HPDE6-E6E7 (cell line): ENCODE results near the gene SHISAL1.
"Not testable (repeated sequence)": the region's sequence is repeated elsewhere in the genome, so short reads cannot be mapped to it uniquely, and the experiment has no call there.

Source experiments
- DNase-seq: peaks from one replicate; pipeline ENCODE4 v3.0.0; 2011; ENCODE audit warnings: missing footprints; ENCODE audit errors: extremely low spot score

The SHISAL1 gene

DNA sequence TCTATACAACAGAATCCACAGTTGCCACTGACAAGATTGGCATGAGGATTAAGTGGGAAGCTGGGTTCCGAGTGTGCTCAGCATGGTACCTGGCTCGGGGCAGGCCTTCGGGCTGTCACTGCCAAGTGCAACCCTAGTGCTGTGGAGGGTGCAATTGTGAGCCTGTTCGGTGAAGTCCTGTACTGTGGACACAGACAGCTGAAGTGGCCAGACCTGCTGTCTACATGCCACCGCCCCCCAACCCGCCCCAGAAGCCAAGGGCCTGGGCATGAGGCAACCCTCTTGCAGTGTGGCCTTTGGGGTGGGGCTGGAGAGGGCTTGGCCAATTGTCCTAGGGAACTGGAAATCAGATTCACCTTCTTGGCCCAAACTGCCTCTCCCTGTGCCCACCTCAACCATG lies 15.6 kb upstream of the SHISAL1 start:
- DNase-seq = no peak

DNA sequence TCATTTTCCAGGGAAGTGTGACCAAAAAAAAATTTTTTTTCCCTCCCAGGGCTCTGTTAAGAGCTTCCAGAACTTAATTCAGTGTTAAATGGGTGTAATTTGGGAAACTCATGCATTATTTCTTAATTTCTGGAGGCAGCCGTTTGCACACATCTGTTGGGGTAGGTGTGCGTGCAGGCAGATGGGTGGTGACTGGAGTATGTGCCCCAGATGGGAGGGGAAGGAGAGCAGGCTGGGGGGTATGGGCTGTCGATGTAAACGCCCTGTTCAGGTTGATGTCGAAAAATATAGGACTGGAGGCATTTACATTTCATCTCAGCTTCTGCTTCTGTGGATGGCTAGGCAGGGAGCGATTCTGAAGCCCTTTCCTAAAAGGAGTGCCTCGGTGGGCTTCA lies 13.7 kb upstream of the SHISAL1 start:
- DNase-seq = no peak

DNA sequence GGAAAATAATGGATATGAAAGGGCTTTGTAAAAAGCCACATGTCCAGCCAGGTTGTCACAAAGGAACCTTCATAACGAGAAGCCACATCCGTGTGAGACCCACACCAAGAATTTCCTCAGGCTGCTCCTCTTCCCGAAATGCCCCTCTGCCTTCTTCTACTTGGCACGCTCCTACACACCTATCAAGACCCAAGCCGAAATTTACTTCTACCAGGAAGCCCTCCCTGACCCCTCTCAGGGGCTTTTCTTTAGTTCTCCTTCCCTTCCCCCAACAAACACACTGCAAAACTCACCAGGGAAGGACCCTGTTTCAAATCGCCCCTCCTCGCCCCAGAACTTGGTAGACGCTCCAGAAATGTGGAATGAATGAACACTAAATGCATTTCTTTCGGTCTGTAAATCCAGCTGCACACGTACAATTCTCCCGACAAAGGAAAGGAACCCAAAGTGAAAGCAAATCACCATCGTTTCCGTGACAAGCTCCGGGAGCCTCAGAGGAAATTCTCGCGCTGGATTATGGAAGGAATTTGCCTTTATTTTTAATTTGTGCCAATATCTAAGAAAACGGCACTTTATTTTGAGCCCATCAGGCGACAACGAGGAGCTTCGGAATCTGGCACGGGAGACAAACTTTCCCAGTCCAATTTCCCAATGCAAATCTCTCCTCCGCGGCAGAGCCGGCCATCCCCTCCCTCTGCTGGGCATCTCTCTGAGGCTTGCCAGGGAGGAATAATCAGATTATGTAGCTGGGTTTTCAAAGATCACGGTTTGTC lies 13.2 kb upstream of the SHISAL1 start:
- DNase-seq = peak; percentile 14

DNA sequence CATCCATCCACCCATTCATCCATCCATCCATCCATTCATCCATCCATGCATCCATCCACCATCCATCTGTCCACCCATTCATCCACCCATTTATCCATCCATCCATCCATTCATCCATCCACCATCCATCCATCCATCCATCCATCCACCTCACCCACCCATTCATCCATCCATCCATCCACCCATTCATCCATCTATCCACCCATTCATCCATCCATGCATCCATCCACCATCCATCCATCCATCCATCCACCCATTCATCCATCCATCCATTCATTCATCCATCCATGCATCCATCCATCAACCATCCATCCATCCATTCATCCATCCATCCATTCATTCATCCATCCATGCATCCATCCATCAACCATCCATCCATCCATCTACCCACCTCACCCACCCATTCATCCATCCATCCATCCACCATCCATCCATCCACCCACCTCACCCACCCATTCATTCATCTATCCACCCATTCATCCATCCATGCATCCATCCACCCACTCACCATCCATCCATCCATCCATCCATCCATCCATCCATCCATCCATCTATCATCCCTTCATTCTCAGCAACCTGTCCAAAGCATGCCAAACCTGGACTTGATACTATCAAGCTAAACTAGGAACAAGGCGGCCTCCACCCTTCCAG lies 10.5 kb upstream of the SHISAL1 start:
- not testable (repeated sequence) for DNase-seq

DNA sequence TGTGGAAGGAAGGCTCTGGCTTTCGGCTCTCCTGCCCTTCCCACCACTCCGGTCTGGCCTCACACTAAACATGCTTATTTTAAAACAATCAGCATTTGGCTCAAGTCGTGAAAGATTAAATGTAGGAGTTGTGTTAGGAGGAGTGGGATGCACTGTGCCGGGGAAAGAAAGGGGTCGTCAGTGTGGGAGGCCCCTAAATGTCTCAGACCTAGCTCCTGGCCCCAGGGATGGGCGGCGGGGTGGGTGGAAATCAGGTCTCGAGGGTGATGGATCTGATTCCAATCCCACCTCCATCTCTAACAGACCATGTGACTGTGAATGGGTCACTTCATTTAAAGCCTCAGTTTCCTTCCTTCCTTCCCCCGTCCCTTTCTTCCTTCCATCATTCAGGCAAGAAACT lies 6.9 kb upstream of the SHISAL1 start:
- DNase-seq = no peak

DNA sequence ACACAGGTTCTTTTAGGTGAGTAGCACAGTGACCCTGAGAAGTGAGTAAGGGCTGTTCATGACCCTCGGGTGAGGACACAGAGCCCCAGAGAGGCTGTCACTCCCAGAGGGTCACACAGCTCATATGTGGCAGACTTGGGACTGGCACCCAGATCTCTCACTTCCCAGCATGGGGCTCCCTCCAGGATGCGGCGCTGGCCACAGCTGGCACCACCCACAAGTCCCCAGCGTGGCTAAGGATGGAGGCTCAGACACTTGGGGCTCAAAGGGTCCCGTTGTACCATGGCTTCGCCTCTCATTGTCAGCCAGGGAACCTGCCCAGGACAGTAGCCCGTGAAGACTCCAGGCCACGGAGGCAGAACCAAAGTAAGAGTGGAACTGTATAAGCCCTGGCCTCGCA lies 6.0 kb upstream of the SHISAL1 start:
- DNase-seq = no peak

DNA sequence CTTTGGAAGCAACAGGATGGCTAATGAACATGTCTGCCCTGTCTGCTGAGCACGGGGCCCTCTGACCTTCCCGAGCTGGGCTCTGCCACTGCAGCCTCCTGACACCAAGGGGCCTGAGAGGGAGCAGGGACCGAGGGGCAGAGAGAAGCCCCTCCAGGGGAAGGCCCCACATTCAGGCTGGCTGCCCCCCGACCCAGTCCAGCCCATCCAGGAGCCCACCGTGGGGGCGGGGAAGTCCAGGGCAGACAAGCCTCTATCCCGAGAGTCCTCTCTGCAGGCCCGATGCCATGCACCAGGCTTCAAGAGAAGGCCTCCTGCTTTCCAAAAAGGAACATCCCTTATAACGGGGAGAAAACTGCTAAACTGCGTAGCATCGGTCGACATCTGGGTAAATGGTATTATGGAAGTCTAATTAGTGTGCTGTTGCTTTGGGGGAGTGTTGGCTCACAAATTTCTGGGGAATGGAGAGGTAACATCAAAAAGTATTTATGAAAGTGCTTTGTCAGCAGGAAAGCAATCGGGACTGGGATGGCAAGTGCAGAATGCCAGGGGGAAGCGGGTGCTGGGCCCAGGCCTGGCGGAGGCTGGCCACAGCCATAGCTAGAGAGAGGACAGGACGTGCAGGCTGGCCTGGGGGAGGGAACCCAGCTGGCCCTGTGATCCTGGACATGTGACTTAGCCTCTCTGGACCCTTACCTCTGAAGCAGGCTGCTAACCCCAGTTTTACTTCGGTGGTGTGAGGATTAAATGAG lies 5.3 kb upstream of the SHISAL1 start:
- DNase-seq = no peak

DNA sequence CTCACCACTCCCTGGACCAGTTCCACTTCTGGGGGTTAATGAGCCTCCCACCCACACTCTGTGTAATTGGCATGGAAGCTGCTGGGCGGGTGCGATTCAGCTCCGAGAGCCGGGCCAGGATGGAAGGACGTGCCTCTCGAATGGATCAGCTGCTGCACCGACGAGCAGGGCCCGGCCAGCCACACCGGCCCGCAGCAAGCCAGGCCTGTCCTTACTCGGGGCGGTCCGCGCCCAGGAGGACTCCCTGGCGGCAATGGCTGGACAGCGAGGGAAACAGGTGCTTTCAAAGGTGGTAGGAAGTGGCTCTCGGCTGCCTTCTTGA lies 4.3 kb upstream of the SHISAL1 start:
- no peak for DNase-seq

DNA sequence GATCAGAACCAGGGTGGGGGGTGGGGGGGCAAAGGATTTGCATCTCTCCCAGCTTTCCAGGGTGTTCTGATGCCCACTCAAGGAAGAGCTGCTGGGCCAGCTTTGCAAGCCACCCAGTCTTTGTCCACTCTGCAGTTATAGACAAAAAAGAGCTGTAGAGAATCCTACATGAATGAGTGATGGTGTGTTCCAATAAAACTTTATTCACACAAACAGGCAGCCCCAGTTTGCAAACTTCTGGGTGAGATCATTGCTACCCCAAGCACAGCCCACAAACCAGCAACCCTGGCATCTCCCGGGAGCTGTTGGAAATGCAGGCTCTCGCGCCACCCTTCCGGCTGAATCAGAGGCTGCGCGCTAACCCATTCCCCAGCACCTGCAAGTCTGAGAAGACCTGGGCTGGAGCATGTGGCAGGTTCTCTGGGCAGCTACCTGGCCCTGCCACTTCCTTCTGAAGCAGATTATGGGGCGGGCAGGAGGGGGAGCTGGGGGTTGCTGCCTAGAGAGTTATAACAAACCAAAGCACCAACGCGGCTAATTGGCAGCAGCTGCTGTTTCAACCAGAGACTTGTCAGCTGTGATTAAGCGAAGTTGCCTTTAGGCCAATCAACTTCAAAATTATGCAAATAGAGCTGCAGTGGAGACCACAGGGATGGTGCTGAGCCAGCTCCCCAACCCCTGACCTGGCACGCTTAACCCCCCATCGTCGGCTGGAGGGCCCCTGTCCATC lies 3.8 kb upstream of the SHISAL1 start:
- DNase-seq = no peak

DNA sequence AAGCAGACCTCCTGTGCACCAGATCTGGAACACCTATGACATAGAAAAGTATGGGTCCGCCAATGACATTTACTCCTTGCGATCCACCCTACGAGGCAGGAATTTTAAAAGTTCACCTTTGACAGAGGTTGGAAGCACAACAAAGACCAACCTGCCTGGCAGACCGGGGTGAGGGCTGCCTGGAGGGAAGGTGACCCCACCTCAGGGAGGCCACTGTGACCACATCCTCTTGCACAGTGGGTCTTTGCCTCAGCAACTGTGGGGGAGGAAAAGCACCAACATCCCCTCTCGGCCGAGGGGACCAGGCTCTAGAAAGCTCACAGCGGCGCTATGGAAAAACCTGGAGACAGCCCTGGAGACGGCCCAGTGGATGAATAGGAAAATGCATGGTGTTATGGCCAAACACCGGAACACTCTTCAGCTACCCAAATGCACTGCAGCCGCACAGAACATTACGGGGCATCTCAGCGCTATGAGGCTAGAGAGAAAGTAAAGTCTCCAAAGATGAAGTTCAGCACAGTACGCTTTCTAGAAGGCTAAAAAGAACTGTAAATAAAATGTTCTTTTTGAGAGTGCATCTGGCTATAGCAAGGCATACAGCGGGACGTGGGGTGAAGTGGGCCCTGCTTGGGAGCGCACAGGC lies 1.8 kb upstream of the SHISAL1 start:
- no peak for DNase-seq

DNA sequence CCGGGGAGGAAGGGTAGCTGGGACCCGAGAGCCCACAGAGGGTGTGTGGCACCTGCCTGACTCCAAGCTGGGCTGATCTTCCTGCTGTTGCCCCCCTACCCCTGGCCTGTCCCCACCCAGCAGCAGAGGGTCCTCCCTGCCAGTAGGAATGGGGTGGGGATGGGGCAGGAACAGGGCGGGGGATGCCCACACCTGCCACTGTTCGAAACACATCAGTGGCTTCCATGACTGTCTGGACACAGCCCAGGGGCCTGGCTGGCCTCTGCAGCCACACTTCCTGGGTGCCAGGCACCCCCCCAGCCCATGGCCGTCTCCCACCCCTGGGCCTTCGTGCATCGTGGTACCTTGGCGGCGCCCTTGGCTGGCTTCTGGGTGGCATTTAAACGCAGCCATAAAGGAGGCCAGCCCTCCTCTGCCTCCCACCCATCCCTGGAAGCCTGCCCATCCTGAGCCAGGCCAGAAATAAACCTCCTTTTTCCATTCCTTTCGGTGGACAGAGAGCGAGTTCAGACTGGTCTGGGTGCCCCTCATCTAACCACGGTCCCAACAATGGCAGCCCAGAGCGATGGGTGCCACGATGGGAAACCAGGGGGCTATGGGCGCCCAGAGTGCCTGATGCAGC lies 745 bp upstream of the SHISAL1 start:
- DNase-seq = no peak

DNA sequence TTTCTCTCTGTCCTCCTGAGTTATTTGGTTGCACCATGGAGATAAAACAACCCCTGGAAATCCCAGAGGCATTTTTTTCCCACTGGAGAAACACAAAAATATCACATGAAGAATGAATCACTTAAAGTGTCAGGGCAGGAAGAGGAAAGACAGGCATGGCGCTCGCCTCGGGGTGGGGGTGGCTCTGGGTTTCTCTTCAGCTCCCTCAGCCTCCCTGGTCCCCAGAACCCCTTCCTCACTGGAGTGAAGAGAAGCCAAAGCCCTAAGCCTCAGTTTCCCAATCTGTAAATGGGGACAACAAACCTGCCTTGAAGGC lies 938 bp downstream of the SHISAL1 start:
- DNase-seq = peak; percentile 7

DNA sequence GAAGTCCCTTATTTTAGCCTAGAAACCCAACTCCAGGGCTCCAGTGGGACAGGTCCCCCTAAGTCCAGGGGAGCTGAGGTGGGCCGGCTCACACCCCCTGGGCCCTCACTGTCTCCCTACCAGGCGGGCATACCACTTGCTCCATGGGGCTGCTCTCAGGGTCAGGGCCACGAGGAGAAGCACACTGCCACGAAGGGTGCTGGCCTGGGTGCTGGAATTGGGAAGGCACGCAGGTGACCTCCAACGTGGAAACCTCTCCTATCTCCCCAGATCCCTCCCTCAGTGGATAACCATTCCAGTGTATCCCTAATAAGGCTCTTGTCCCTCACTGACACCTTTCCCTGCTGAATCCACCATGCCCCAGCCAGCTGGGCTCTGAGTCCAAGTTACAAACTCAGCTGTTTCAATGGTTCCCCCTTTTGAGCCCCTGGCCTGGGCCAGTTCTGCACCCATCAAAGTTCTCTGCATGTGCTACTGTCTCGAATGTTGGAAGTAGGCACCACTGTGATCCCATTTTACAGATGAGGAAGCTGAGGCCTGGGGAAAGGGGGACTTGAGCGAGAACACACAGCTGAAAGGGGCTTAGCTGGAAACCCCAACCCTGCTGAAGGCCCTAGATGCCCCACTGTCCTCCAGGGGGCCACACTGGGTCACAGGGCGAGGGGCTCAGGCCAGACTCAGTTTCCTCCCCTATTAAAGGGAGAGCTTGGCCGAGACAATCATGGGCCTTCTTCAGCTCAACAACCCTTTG lies 1.5 kb downstream of the SHISAL1 start:
- no peak for DNase-seq

DNA sequence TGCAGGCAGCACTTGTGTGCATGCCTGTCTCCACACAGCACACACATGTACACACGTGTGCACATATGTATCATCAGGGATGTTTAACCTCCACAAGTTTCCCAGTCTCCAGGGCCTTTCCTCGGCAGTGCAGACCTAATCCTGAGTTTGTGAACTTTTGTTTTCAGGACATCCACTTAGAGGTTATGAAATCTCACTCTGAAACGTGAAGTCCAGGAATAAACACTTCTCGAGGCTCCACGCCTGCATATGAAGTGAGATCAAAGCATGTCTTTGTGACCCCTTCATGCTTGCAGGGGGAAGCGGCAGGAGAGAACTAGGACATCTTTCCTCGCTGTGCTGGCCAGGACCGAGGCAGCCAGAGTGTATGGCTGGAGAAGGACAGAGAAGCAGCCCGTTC lies 3.1 kb downstream of the SHISAL1 start:
- no peak for DNase-seq

DNA sequence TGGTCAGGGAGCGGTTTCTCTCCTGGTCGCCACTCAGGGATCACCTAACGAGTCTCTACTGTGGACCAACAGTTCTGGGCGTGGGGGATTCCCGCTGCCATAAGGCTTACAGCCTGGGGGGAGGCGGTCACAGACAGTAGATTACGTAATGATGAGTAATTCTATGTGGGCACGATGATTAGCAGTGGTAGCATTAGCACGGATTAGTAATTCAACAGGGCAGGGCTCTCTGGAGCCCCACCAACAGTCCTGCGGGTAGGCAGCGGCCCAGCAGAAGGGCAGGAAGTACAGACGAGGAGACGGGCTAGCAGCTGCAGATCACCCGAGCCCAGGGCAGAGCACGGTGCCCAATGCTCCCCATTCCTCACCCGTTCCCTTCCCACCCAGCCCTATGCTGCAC lies 3.6 kb downstream of the SHISAL1 start:
- peak; percentile 84 for DNase-seq

DNA sequence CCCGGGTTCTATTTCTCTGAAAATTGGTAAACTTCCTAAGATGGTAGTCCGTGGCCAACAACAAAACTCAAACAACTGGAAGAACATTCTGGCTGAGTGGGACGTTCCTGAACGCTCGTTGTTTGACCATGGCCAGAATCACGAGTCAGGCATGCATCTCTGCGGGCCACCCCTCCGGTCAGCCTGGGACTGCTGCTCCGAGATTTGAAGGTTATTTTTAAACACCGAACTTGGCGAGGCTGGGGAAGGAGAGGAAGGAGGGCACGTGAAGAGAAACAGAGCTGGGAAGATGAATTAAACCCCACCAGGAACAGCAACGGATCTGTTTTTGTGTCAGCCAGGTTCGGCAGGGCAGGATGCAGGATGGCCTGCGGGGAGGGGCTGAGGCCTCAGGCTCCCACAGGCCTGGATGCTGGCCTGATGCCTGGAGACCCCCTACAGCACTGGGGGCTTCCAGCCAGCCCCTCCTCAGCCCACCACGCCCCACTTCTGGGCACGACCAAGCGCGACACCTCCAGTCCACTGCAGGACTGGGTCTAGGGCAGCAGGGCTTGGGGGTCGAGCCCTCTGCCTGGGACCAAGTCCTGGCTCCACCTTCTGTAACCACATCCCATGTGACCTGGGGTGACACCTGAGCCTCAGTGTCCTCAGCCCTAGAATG lies 5.1 kb downstream of the SHISAL1 start:
- no peak for DNase-seq

DNA sequence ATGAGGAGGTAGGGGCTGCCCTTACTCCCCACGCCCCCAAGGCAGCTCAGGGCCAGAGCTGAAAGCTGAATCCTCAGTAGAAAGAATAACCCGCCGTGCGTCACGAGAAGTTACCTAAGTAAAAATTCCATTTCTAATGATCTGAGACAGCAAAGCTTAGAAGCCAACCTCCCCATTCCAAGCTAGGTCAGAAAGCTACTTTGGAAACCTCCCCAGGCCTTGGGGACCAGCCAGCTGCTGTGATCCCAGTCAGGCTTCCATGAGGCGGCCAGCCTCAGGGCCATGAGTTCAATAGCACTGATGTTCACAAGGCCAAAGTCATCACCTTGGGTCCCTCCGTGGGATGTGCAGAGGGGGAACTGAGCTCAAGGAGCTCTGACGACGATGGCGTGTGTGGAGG lies 6.9 kb downstream of the SHISAL1 start:
- no peak for DNase-seq

DNA sequence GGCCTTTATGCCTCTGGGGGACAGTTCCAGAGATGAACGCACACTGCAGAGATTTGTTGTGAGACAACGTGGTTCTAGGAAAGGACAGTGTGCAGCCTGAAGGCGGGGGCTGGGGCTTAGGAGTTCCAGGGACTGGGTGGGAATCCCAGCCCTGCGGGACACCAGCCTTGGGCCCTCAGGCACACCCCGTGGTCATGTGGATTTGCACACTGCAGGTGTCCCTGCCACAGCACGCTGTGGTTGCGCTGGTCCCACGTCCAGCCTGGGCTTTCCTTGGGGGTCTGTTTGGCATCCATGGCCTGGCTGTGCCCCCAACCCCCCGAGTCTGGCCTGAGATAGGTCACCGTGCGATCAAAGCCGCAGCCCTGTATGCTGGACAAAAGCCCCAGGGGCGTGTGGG lies 7.3 kb downstream of the SHISAL1 start:
- no peak for DNase-seq

DNA sequence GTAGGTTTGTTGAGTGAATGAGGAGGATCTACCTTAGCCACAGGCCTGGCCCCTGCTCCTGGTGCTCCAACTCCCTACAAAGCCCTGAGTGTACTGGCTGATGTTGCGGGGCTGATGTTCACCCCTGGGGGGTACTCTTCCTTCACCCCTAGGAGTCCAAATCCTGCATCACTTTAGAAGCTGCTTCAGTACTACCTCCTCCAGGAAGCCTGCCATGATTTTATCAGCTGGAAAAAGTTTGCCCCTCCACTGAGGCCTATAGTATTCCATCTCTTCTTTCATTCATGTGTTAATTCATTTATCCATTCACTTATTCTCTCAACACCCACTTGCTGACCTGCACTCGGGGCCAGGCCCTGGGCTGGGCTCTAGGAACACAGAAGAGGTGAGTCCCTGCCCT lies 7.8 kb downstream of the SHISAL1 start:
- DNase-seq = no peak

DNA sequence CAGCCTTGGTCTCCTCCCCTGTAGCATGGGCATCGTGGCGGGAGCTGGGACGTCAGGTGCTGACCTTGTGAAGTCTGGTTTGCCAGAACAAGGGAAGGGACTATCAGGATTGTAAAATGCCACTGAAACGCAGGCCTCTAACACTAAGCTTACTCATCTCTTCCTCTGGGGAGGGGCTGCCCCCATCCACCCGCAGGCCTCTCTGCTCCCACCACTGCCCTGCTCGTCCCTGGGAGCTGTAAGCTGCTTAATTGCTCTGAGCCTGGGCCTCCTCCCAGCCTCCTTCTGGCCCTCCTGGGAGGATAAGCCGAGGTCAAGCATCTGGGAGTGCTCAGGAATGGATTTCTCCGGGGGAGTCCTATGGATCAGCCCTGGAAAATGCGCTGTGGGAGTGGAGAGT lies 8.4 kb downstream of the SHISAL1 start:
- no peak for DNase-seq
